A673 (cell line): ENCODE results near the gene CCDC18. TPM values are rescaled to one million over a fixed set of nuclear protein-coding genes. Genes with fewer than 3 reads are reported as not detected.

Experiments used
- BruUV-seq: library from RNA; stranded (reverse); fragments of 400-500 nt; replicated peaks from 2 replicates; lab custom pipeline; 2021; lab: Mats Ljungman, UMichigan
- CTCF ChIA-PET: fragments of 300-600 bp; sonication (Branson Sonifier 250); formaldehyde crosslinking; loops from one replicate; lab custom pipeline; 2022; ENCODE audit warnings: antibody characterized with exemption; lab: Charles Lee
- POLR2A ChIA-PET: fragments of 300-600 bp; sonication (Branson Sonifier 250); formaldehyde crosslinking; loops from one replicate; lab custom pipeline; 2022; ENCODE audit warnings: antibody characterized with exemption; ENCODE audit not compliant: low non-redundant PET; lab: Charles Lee
- DNase-seq: peaks from one replicate; pipeline ENCODE4 v3.0.0-alpha.2; 2015; ENCODE audit warnings: low spot score
- H3K27ac ChIP-seq: fragments of 200-600 bp; sonication (generic); 2 replicates; pipeline ENCODE4 v1.5.1; 2016; ENCODE audit warnings: mixed run types, low read depth, mild to moderate bottlenecking, mixed read lengths, antibody characterized with exemption, low read length; ENCODE audit not compliant: poor library complexity, severe bottlenecking
- H3K27me3 ChIP-seq: fragments of 200-600 bp; sonication (generic); replicated peaks from 2 replicates; pipeline ENCODE4 v1.6.1; 2017; ENCODE audit warnings: mixed run types, low read depth, mild to moderate bottlenecking, mixed read lengths, antibody characterized with exemption, low read length; ENCODE audit not compliant: insufficient read depth, poor library complexity
- H3K36me3 ChIP-seq: fragments of 200-600 bp; sonication (generic); 2 replicates; pipeline ENCODE4 v1.6.1; 2016; ENCODE audit warnings: mixed run types, mild to moderate bottlenecking, mixed read lengths, antibody characterized with exemption, low read length; ENCODE audit not compliant: insufficient read depth, poor library complexity, severe bottlenecking
- H3K4me1 ChIP-seq: fragments of 200-600 bp; sonication (generic); 2 replicates; pipeline ENCODE4 v1.6.1; 2017; ENCODE audit warnings: mixed run types, mild to moderate bottlenecking, mixed read lengths, antibody characterized with exemption, low read length; ENCODE audit not compliant: insufficient read depth, poor library complexity, severe bottlenecking
- H3K4me3 ChIP-seq: fragments of 200-600 bp; sonication (generic); 2 replicates; pipeline ENCODE4 v1.5.1; 2016; ENCODE audit warnings: low read depth, mixed run types, mild to moderate bottlenecking, mixed read lengths, low read length; ENCODE audit not compliant: poor library complexity, severe bottlenecking
- H3K9me3 ChIP-seq: fragments of 200-600 bp; sonication (generic); 2 replicates; pipeline ENCODE4 v1.6.1; 2016; ENCODE audit warnings: mixed run types, low read depth, mild to moderate bottlenecking, mixed read lengths, antibody characterized with exemption, low read length; ENCODE audit not compliant: poor library complexity, severe bottlenecking
- CTCF ChIP-seq: fragments of 300-800, 200-600 bp; sonication (generic); conservative IDR thresholded peaks from 2 replicates; pipeline ENCODE4 v1.5.1; 2017; ENCODE audit warnings: low read depth, mild to moderate bottlenecking, antibody characterized with exemption, low read length, moderate library complexity, mixed read lengths
- EZH2 ChIP-seq: fragments of 200-600 bp; sonication (generic); IDR thresholded peaks from 2 replicates; pipeline ENCODE4 v1.6.1; 2017; ENCODE audit warnings: borderline replicate concordance, low read depth, mild to moderate bottlenecking, mixed read lengths, antibody characterized with exemption, low read length; ENCODE audit not compliant: poor library complexity, severe bottlenecking
- intact Hi-C: fragments of 100-400 bp; cut with micrococcal nuclease; formaldehyde crosslinking; loops from one replicate; pipeline ENCODE4 v1.10.0; 2022; ENCODE audit not compliant: unreplicated experiment
- total RNA-seq: library from RNA; stranded (reverse); gene quantifications from 2 replicates; pipeline ENCODE4 v1.2.3, GENCODE V29; 2021

The CCDC18 gene
- total RNA-seq, 1 experiment from 2014 or later = 22.1 TPM

DNA sequence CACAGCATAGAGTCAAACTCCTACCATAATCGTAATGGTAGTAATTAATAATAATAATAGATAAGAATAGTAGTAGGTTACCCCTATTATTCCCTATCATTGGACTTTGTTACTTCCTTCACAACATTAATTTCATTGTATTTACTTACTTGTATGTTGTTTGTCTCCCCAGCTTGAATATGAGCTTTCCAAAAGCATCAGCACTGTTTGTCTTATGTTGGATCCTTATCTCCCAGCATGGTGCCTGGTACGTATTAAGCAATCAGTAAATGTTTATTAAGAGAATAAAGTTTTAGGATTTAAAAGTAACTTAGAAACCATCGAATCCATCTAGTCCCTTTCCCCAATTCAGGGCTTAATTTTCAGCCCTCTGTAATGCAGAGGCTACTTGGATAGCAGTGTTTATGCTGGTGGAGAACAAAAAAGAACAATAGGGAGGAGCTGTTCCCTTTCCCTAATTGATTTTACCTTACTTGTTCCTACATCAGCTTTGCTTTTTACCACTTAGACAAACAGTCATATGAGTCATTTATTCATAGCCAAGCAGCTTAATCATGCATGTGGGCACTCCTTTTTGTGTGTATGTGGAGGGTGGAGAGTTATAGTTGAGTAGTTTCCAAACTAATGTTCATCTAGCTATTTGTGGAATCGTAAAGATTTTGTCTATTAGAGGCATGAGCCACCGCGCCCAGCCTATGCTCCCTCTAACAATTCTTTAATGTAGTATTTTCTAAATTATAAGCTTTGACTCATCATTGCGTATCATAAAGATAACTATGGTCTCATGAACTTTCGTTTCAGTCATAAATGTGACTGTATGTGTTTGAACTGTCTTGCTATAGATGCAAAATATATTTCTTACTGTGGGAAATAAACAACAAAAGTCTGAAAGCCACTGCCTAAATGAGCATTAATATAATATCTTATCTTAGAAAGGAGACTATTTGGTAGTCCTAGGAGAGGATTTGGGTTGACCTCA lies 144.3 kb downstream of the CCDC18 start:
- H3K36me3 ChIP-seq = no peaks in the 10 kb centered on the region
- no peak overlapping the region for H3K27ac ChIP-seq
- no peaks in the 10 kb centered on the region for H3K9me3 ChIP-seq
- intact Hi-C loops = no loop called here
- BruUV-seq = no TSS peak
- no peaks in the 10 kb centered on the region for H3K27me3 ChIP-seq
- ChIA-PET CTCF (interaction anchor here (1.0 kb wide), 1 partner anchor 20 kb away, joined by 5 read pairs; no protein-coding TSS in a partner anchor), POLR2A (no interaction called here)
- no peak for TF ChIP-seq EZH2
- no peak for TF ChIP-seq CTCF
- DNase-seq = no peak
- H3K4me3 ChIP-seq = no peak overlapping the region
- H3K4me1 ChIP-seq = no peaks in the 10 kb centered on the region

Other genes starting within 250 kb of the CCDC18 start
- gene DIPK1A, start 219.3 kb upstream of the CCDC18 start, total RNA-seq = 10.3 and 10.9 TPM in 2 replicates
- 68.5 and 68.7 TPM in 2 replicates for gene MTF2, start 101.4 kb upstream of the CCDC18 start, total RNA-seq
- gene TMED5, start 311 bp upstream of the CCDC18 start, total RNA-seq = 45.5 and 52.6 TPM in 2 replicates
- 71.3 and 77.2 TPM in 2 replicates for gene DR1, start 165.2 kb downstream of the CCDC18 start, total RNA-seq